H1 (cell line): ENCODE data around the gene SLC25A15. TPM values are rescaled to one million over a fixed set of nuclear protein-coding genes. Genes with fewer than 3 reads are reported as not detected.
"Not testable (repeated sequence)": the region's sequence is repeated elsewhere in the genome, so short reads cannot be mapped to it uniquely, and the experiment has no call there.

Experiments used
- CTCF ChIA-PET: fragments of 300-600 bp; sonication (Branson Sonifier 250); formaldehyde crosslinking; loops from one replicate; lab custom pipeline; 2021; ENCODE audit not compliant: partially characterized antibody; lab: Charles Lee
- POLR2A ChIA-PET: fragments of 300-600 bp; sonication (Branson Sonifier 250); formaldehyde crosslinking; loops from one replicate; lab custom pipeline; 2021; ENCODE audit warnings: inconsistent platforms; ENCODE audit not compliant: partially characterized antibody; lab: Charles Lee
- DNase-seq, 2 experiments: peaks; one replicate each; pipeline versions ENCODE4 v3.0.0 to v3.0.0-alpha.2; 2010 to 2022; ENCODE audit warnings: low spot score in 2 of 2, low read depth in 1 of 2, mixed read lengths in 1 of 2
- FAIRE-seq: peaks from 2 replicates; lab custom pipeline; 2011; peaks lifted over from hg19 to GRCh38; lab: Jason Lieb, UNC
- H2AFZ ChIP-seq: 2 replicates; pipeline ENCODE4 v1.8.1; 2012; ENCODE audit warnings: low read length, inconsistent platforms
- H2AK5ac ChIP-seq: 2 replicates; pipeline ENCODE4 v1.6.1; 2013; ENCODE audit warnings: low read depth, low read length
- H2BK120ac ChIP-seq: replicated peaks from 2 replicates; pipeline ENCODE3; 2013; ENCODE audit warnings: low read depth, low read length, inconsistent platforms
- H2BK12ac ChIP-seq: 2 replicates; pipeline ENCODE4 v1.6.1; 2013; ENCODE audit warnings: low read depth, low read length
- H2BK15ac ChIP-seq: 2 replicates; pipeline ENCODE4 v1.6.1; 2013; ENCODE audit warnings: low read length
- H2BK20ac ChIP-seq: 2 replicates; pipeline ENCODE4 v1.6.1; 2013; ENCODE audit warnings: low read length
- H2BK5ac ChIP-seq: 2 replicates; pipeline ENCODE4 v1.6.1; 2013; ENCODE audit warnings: low read depth, low read length
- H3K14ac ChIP-seq: 2 replicates; pipeline ENCODE4 v1.6.1; 2013; ENCODE audit warnings: inconsistent platforms; ENCODE audit not compliant: insufficient read length
- H3K18ac ChIP-seq: 2 replicates; pipeline ENCODE4 v1.6.1; 2013; ENCODE audit warnings: low read length; ENCODE audit errors: extremely low read depth
- H3K23ac ChIP-seq: 2 replicates; pipeline ENCODE4 v1.6.1; 2013; ENCODE audit warnings: inconsistent platforms; ENCODE audit not compliant: insufficient read length
- H3K23me2 ChIP-seq: 2 replicates; pipeline ENCODE4 v1.6.1; 2013; ENCODE audit warnings: low read depth, low read length
- H3K27ac ChIP-seq: 2 replicates; pipeline ENCODE4 v1.6.1; 2011; ENCODE audit warnings: low read depth, low read length, inconsistent platforms
- H3K27me3 ChIP-seq, 4 experiments: replicated peaks in 1 of 4; 1 replicate in 1 of 4; 2 replicates in 3 of 4; pipeline versions ENCODE4 v1.6.1 to v1.8.1; 2011 to 2013; ENCODE audit warnings: low read length in 3 of 4, mild to moderate bottlenecking in 3 of 4, inconsistent platforms in 2 of 4, mixed read lengths in 2 of 4, moderate library complexity in 1 of 4; ENCODE audit not compliant: control insufficient read depth in 3 of 4, insufficient read depth in 3 of 4; ENCODE audit errors: extremely low read depth in 1 of 4
- H3K36me3 ChIP-seq, 4 experiments: 2 replicates each; pipeline versions ENCODE4 v1.6.1 to v1.8.1; 2011 to 2013; ENCODE audit warnings: mild to moderate bottlenecking in 4 of 4, low read length in 3 of 4, moderate library complexity in 2 of 4, control low read depth in 1 of 4, inconsistent platforms in 1 of 4; ENCODE audit not compliant: insufficient read depth in 4 of 4, control insufficient read depth in 2 of 4
- H3K4ac ChIP-seq: replicated peaks from 2 replicates; pipeline ENCODE3; 2013; ENCODE audit warnings: low read length, low read depth, mixed read lengths, inconsistent platforms; ENCODE audit not compliant: insufficient read length
- H3K4me1 ChIP-seq, 4 experiments: replicated peaks in 1 of 4; 1 replicate in 1 of 4; 2 replicates in 3 of 4; pipeline versions ENCODE4 v1.6.1 to v1.8.1; 2011 to 2013; ENCODE audit warnings: low read length in 3 of 4, inconsistent platforms in 2 of 4, mixed read lengths in 1 of 4; ENCODE audit not compliant: insufficient read depth in 4 of 4, control insufficient read depth in 3 of 4
- H3K4me2 ChIP-seq, 2 experiments: 2 replicates each; pipeline versions ENCODE4 v1.6.1 to v1.8.1; 2011 to 2013; ENCODE audit warnings: low read depth in 2 of 2, low read length in 2 of 2, control low read depth in 1 of 2, inconsistent platforms in 1 of 2, mild to moderate bottlenecking in 1 of 2; ENCODE audit not compliant: insufficient read depth in 1 of 2
- H3K4me3 ChIP-seq, 4 experiments: fragments of 200-600, 300-600 bp in 1 of 4; sonication (generic), shearing (Covaris generic), sonication (Bioruptor Twin) in 1 of 4; 2 replicates each; pipeline versions ENCODE4 v1.5.1 to v1.8.1; 2011 to 2016; ENCODE audit warnings: low read length in 4 of 4, low read depth in 3 of 4, control low read depth in 2 of 4, inconsistent platforms in 2 of 4, mild to moderate bottlenecking in 2 of 4, mixed read lengths in 1 of 4, moderate library complexity in 1 of 4; ENCODE audit not compliant: insufficient read depth in 2 of 4; ENCODE audit errors: extremely low read depth in 1 of 4
- H3K56ac ChIP-seq: replicated peaks from 2 replicates; pipeline ENCODE3; 2013; ENCODE audit warnings: low read depth, mild to moderate bottlenecking, mixed read lengths, low read length, inconsistent platforms; ENCODE audit not compliant: insufficient read length
- H3K79me1 ChIP-seq: 2 replicates; pipeline ENCODE4 v1.6.1; 2013; ENCODE audit warnings: low read depth, low read length, control low read depth
- H3K79me2 ChIP-seq, 2 experiments: 2 replicates each; pipeline versions ENCODE4 v1.6.1 to v1.8.1; 2012 to 2013; ENCODE audit warnings: low read length in 2 of 2, mild to moderate bottlenecking in 2 of 2, inconsistent platforms in 1 of 2; ENCODE audit not compliant: insufficient read depth in 2 of 2, control insufficient read depth in 1 of 2
- H3K9ac ChIP-seq, 4 experiments: replicated peaks in 1 of 4; 1 replicate in 1 of 4; 2 replicates in 3 of 4; pipeline versions ENCODE4 v1.6.1 to v1.8.1; 2011 to 2013; ENCODE audit warnings: low read depth in 3 of 4, low read length in 3 of 4, control low read depth in 2 of 4, mild to moderate bottlenecking in 2 of 4, moderate library complexity in 2 of 4, inconsistent platforms in 1 of 4; ENCODE audit errors: extremely low read depth in 1 of 4
- H3K9me3 ChIP-seq, 2 experiments: 2 replicates each; pipeline versions ENCODE4 v1.6.1 to v1.8.1; 2012 to 2013; ENCODE audit warnings: mild to moderate bottlenecking in 2 of 2, moderate library complexity in 2 of 2, control low read depth in 1 of 2, inconsistent platforms in 1 of 2, low read depth in 1 of 2, low read length in 1 of 2, mixed read lengths in 1 of 2; ENCODE audit not compliant: insufficient read depth in 2 of 2
- H4K20me1 ChIP-seq, 2 experiments: replicated peaks in 1 of 2; 2 replicates each; pipeline versions ENCODE3 to v1.8.1; 2011 to 2013; ENCODE audit warnings: inconsistent platforms in 2 of 2, low read length in 2 of 2, mild to moderate bottlenecking in 1 of 2; ENCODE audit not compliant: insufficient read depth in 2 of 2, control insufficient read depth in 1 of 2
- H4K5ac ChIP-seq: 2 replicates; pipeline ENCODE4 v1.6.1; 2013; ENCODE audit warnings: low read length, low read depth, mixed read lengths, inconsistent platforms; ENCODE audit not compliant: insufficient read length
- H4K8ac ChIP-seq: 2 replicates; pipeline ENCODE4 v1.8.0; 2013; ENCODE audit warnings: mild to moderate bottlenecking, moderate library complexity, low read length, inconsistent platforms; ENCODE audit not compliant: insufficient read depth; ENCODE audit errors: extremely low read depth
- H4K91ac ChIP-seq: replicated peaks from 2 replicates; pipeline ENCODE3; 2013; ENCODE audit warnings: low read length, mixed read lengths, inconsistent platforms; ENCODE audit not compliant: insufficient read length
- WGBS, 2 experiments: shearing (Covaris generic) in 1 of 2; methylation state at CpG; one replicate each; pipeline versions ENCODE4 v1.1.6 to v1.1.7; 2013 to 2015; ENCODE audit warnings: low lambda C conversion rate in 2 of 2, mixed read lengths in 2 of 2, inconsistent platforms in 1 of 2, low coverage in 1 of 2, missing lambda C conversion rate in 1 of 2; ENCODE audit not compliant: insufficient replicate concordance in 2 of 2, insufficient coverage in 1 of 2, insufficient read length in 1 of 2; ENCODE audit errors: extremely low coverage in 1 of 2, missing lambda C conversion rate in 1 of 2; 5-methylcytosine and 5-hydroxymethylcytosine counted together
- polyA plus RNA-seq, 7 experiments: library from polyadenylated mRNA; depleted of rRNA in 3 of 7; stranded (reverse) in 5 of 7; unstranded in 2 of 7; fragments of >200 nt in 5 of 7; fragments of 200-250 nt in 2 of 7; gene quantifications; 1 replicate in 5 of 7; 2 replicates in 1 of 7; 4 replicates in 1 of 7; pipeline versions ENCODE4 v1.2.1 to v1.2.3, GENCODE V29; 2011 to 2013; ENCODE audit warnings: missing spikeins in 2 of 7, mixed read lengths in 2 of 7
- total RNA-seq: library from RNA; stranded (reverse); fragmentation: NEBNext Ultra II Directional; extraction: Animal tissue kit (Norgen Biotek cat#: 25700); gene quantifications from 2 replicates; pipeline ENCODE4 v1.2.1, GENCODE V29; 2021

Gene SLC25A15
- total and polyA plus RNA-seq, 2 of the 8 experiments (the other 6 are each of a cell fraction or from before 2014, with no cell fraction given), result 12.4 to 23.4 TPM

DNA sequence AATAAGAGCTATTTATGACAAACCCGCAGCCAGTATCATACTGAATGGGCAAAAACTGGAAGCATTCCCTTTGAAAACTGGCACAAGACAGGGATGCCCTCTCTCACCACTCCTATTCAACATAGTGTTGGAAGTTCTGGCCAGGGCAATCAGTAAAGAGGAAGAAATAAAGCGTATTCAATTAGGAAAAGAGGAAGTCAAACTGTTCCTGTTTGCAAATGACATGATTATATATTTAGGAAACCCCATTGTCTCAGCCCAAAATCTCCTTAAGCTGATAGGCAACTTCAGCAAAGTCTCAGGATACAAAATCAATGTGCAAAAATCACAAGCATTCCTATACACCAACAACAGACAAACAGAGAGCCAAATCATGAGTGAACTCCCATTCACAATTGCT, 50.3 kb downstream of the SLC25A15 start:
- CTCF ChIA-PET, H3K14ac ChIP-seq, H3K18ac ChIP-seq, H2BK12ac ChIP-seq, FAIRE-seq, H2BK120ac ChIP-seq, POLR2A ChIA-PET, H3K36me3 ChIP-seq, H3K79me1 ChIP-seq, DNase-seq, H3K27ac ChIP-seq, H4K5ac ChIP-seq, H3K23me2 ChIP-seq, H2BK20ac ChIP-seq, H4K20me1 ChIP-seq, H3K27me3 ChIP-seq, H3K23ac ChIP-seq, H4K8ac ChIP-seq, H3K9me3 ChIP-seq, H3K79me2 ChIP-seq, H3K56ac ChIP-seq, H2BK15ac ChIP-seq, H2AFZ ChIP-seq, H3K4me2 ChIP-seq, H3K4me3 ChIP-seq, H2BK5ac ChIP-seq, H3K4ac ChIP-seq, H4K91ac ChIP-seq, H3K9ac ChIP-seq, H3K4me1 ChIP-seq, H2AK5ac ChIP-seq: not testable (repeated sequence)
- 94% methylated on average over 1 of the region's 2 CpGs; no CpG with 5 or more reads in 1 of the 2 experiments for WGBS, 2 experiments

DNA sequence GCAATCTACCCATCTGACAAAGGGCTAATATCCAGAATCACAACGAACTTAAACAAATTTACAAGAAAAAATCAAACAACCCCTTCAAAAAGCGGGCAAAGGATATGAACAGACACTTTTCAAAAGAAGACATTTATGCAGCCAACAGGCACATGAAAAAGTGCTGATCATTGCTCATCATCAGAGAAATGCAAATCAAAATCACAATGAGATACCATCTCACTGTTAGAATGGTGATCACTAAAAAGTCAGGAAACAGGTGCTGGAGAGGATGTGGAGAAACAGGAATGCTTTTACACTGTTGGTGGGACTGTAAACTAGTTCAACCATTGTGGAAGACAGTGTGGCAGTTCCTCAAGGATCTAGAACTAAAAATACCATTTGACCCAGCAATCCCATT, 51.5 kb downstream of the SLC25A15 start:
- H2BK20ac ChIP-seq, H4K8ac ChIP-seq, H2BK12ac ChIP-seq, H3K4me3 ChIP-seq, H3K18ac ChIP-seq, H3K56ac ChIP-seq, H2AFZ ChIP-seq, H2BK120ac ChIP-seq, H3K9ac ChIP-seq, H3K79me2 ChIP-seq, H3K4me2 ChIP-seq, H4K91ac ChIP-seq, H3K23ac ChIP-seq, H2BK15ac ChIP-seq, H4K20me1 ChIP-seq, H3K23me2 ChIP-seq, H3K4ac ChIP-seq, H3K9me3 ChIP-seq, POLR2A ChIA-PET, H2BK5ac ChIP-seq, H3K36me3 ChIP-seq, H2AK5ac ChIP-seq, DNase-seq, H3K79me1 ChIP-seq, H3K27ac ChIP-seq, H4K5ac ChIP-seq, H3K14ac ChIP-seq, H3K27me3 ChIP-seq, CTCF ChIA-PET, H3K4me1 ChIP-seq, FAIRE-seq: not testable (repeated sequence)
- WGBS, 2 experiments, result 97% methylated on average over 2 of the region's 2 CpGs; no CpG with 5 or more reads in 1 of the 2 experiments
